ENCODE data around the gene STIM2.
A peak's percentile ranks its signal among the peaks of the same experiment; 100 is the strongest.

STIM2 gene

DNA sequence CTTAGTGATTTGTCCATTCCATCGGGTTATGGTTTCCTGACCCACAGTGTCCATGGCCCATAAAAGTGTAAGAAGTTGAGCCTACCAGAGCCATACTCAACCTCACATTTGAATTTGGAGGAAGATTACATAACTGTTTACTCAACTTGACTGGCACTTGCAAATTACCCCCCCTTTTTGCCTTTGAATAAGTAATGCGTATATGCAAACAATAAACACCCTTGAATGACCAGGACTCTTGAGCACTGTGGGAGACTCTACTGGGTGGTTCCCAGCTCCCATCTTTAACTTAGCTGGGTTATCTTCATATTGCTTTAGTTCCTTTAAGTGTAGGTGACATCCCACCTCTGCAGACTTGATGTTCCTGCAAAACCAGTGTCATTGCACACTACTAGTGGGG is 30.6 kb upstream of the STIM2 start:
- DNase-seq (ENCODE audit: insufficient read length, low spot score), result no peak
- no peak for FAIRE-seq
- TF ChIP-seq POU2F2 (IDR thresholded peaks at IDR 0.05; ENCODE audit: low read depth, low read length), result peak; percentile 45
- TF ChIP-seq TAF1 (IDR thresholded peaks at IDR 0.05; ENCODE audit: low read depth, low read length), result no peak
- no peak for TF ChIP-seq POLR2A (IDR thresholded peaks at IDR 0.05; ENCODE audit: low read depth, low read length)
- TF ChIP-seq PAX5 (IDR thresholded peaks at IDR 0.05; ENCODE audit: insufficient read depth, low read length, severe bottlenecking), result no peak

DNA sequence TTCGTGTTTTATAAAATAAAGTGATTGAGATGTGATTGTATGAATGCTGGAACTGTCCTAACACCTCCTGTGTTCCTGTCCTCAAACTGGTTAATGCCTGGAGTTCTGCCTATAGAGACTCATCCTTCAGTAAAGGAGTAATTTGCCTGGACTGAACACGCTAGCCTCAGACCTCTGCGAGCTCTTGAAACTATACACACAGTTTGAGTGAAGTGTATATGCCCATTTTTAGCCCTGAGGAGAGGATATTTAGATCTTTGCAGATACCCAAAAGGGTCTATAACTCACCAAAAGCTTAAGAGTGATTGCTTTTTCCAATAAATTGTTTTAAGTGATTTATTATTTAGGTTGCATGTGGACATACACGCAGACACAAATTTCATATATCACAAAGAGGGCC is 29.9 kb upstream of the STIM2 start:
- no peak for DNase-seq (ENCODE audit: insufficient read length, low spot score)
- no peak for TF ChIP-seq TAF1 (IDR thresholded peaks at IDR 0.05; ENCODE audit: low read depth, low read length)
- TF ChIP-seq POLR2A (IDR thresholded peaks at IDR 0.05; ENCODE audit: low read depth, low read length), result no peak
- no peak for TF ChIP-seq POLR2AphosphoS5 (IDR thresholded peaks at IDR 0.05; ENCODE audit: low read depth, low read length)
- TF ChIP-seq POU2F2 (IDR thresholded peaks at IDR 0.05; ENCODE audit: low read depth, low read length), result no peak
- TF ChIP-seq SPI1 (IDR thresholded peaks at IDR 0.05; ENCODE audit: low read depth, low read length), result no peak
- TF ChIP-seq PAX5 (IDR thresholded peaks at IDR 0.05; ENCODE audit: insufficient read depth, low read length, severe bottlenecking), result no peak

DNA sequence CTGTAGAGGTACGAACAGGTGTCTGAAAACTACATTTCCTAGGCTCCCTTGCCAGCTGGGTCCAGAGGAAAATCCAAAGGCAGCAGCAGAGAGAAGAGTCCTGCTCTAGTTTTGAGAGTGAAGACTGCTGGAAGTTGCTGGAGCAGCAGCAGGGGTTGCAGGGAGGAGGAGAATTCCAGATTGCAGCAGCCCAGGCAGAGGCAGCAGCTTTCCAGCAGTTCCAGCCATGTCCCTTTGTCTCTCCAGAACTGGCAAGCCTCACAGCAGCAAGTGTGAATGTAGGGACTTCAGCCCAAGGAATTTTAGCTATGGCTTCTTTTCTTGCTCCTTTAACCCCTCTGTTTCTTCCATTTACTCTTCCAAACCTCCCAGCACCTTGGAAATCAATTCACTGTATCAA is 24.1 kb upstream of the STIM2 start:
- no peak for TF ChIP-seq POLR2A (IDR thresholded peaks at IDR 0.05; ENCODE audit: low read depth, low read length)
- no peak for TF ChIP-seq POU2F2 (IDR thresholded peaks at IDR 0.05; ENCODE audit: low read depth, low read length)
- no peak for TF ChIP-seq PAX5 (IDR thresholded peaks at IDR 0.05; ENCODE audit: insufficient read depth, low read length, severe bottlenecking)
- no peak for TF ChIP-seq TAF1 (IDR thresholded peaks at IDR 0.05; ENCODE audit: low read depth, low read length)
- TF ChIP-seq SPI1 (IDR thresholded peaks at IDR 0.05; ENCODE audit: low read depth, low read length), result no peak
- no peak for TF ChIP-seq POLR2AphosphoS5 (IDR thresholded peaks at IDR 0.05; ENCODE audit: low read depth, low read length)
- no peak for FAIRE-seq
- DNase-seq (ENCODE audit: insufficient read length, low spot score), result no peak

More for the DNA sequence above, 29.9 kb upstream of the STIM2 start:
- FAIRE-seq, result peak; percentile 31

DNA sequence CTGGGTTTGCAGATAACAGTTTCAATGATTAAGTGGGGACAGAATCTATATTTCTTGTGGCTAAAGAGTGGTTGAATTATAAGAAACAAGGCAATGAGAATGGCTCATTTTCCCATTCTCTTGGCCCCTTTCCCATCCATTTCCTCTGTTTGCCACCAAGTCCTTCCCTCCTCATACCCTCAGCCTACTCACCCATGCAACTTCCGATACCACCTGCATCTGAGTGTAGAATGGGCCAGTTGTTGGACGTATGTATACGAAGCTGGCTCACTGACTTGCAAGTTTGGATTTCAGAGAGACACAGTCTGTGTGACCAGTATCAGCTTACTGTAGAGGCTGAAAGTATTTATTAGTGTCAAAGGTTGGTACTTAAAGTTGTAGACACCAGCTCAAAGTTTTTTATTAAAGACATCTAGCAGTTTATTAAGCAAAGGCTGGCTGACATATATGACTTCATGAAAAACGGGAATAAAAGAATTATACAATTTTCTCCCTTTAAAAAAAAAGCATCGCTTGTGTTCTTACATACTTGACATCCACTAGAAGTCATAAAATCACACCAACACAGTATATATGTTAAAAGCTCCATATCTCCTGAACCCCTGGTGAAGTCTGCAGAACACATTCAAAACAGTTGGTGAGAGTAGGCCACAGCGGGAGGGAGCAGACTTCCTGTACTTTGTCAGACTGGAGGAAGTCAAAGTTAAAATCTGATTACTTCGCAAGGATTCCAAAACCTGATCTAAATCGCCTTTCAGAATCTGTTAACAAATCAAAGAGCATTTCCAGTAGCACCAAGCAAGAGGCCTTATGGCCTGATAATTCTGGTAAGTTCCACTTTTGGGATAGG is 22.4 kb upstream of the STIM2 start:
- TF ChIP-seq POU2F2 (IDR thresholded peaks at IDR 0.05; ENCODE audit: low read depth, low read length), result no peak
- TF ChIP-seq POLR2AphosphoS5 (IDR thresholded peaks at IDR 0.05; ENCODE audit: low read depth, low read length), result no peak
- TF ChIP-seq SPI1 (IDR thresholded peaks at IDR 0.05; ENCODE audit: low read depth, low read length), result no peak
- no peak for TF ChIP-seq PAX5 (IDR thresholded peaks at IDR 0.05; ENCODE audit: insufficient read depth, low read length, severe bottlenecking)
- TF ChIP-seq POLR2A (IDR thresholded peaks at IDR 0.05; ENCODE audit: low read depth, low read length), result no peak
- TF ChIP-seq TAF1 (IDR thresholded peaks at IDR 0.05; ENCODE audit: low read depth, low read length), result no peak
- DNase-seq (ENCODE audit: insufficient read length, low spot score), result no peak
- no peak for FAIRE-seq

DNA sequence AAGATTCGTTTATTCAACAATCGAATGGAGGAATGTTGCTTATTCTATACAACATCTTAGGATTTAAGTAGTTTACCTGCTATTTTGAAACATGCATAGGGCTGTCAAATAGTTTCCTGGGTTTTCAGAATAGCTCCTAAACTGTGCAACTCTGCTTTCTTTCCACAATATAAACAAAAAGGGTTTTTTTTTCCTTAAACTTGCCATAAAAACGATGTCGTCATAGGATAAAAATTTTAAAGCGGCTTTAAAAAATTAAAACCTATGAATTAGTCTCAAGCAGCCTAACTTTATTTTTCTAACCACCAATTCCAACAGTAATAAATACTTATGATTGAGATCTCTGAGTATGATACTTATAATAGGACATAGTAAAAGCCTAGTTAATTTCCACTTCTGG is 21.6 kb upstream of the STIM2 start:
- TF ChIP-seq SPI1 (IDR thresholded peaks at IDR 0.05; ENCODE audit: low read depth, low read length) (no peak), POLR2A (IDR thresholded peaks at IDR 0.05; ENCODE audit: low read depth, low read length) (no peak), TAF1 (IDR thresholded peaks at IDR 0.05; ENCODE audit: low read depth, low read length) (no peak), POLR2AphosphoS5 (IDR thresholded peaks at IDR 0.05; ENCODE audit: low read depth, low read length) (no peak), POU2F2 (IDR thresholded peaks at IDR 0.05; ENCODE audit: low read depth, low read length) (no peak), PAX5 (IDR thresholded peaks at IDR 0.05; ENCODE audit: insufficient read depth, low read length, severe bottlenecking) (no peak)
- DNase-seq (ENCODE audit: insufficient read length, low spot score) (no peak), FAIRE-seq (no peak)

DNA sequence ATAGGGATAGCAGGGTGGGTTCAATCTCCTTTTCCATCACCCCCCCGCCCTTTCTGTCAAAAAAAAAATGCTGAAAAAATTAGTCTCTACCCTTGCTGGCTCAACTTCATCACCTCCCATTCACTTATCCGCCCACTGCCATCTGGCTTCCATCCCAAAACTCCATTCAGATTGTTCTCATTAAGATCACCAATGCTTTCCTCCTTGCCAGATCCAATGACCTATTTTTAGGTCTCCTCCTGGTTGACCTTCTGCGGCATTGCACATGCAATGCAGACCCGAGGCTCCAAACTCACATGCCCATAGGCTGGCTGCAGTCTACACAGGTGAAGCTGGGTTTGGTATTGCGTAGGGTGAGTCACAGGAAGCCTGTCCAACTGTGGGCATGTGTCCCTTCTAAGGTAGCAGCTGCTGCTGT is 21.1 kb upstream of the STIM2 start:
- FAIRE-seq, result no peak
- no peak for DNase-seq (ENCODE audit: insufficient read length, low spot score)

DNA sequence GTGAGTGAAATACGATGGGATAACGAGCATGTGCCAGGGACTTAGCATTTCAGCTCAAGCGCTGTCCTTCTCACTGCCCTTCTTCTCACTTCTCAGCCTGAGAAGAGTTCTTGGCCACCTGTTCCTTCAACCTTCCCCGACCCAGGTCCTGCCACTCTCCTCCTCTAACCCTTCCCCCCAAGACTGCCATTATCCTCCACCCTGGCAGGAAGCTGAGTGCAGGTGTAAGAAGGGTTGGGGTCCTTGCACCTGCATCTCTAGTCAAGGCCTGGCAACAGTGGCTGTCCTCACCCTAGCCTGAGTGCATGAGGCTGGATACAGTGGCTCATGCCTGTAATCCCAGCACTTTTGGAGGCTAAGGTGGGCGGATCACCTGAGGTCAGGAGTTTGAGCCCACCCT is 19.9 kb upstream of the STIM2 start:
- FAIRE-seq (no peak), DNase-seq (ENCODE audit: insufficient read length, low spot score) (no peak)
- TF ChIP-seq POLR2A (IDR thresholded peaks at IDR 0.05; ENCODE audit: low read depth, low read length) (no peak), POU2F2 (IDR thresholded peaks at IDR 0.05; ENCODE audit: low read depth, low read length) (no peak), PAX5 (IDR thresholded peaks at IDR 0.05; ENCODE audit: insufficient read depth, low read length, severe bottlenecking) (no peak), TAF1 (IDR thresholded peaks at IDR 0.05; ENCODE audit: low read depth, low read length) (no peak), SPI1 (IDR thresholded peaks at IDR 0.05; ENCODE audit: low read depth, low read length) (no peak), POLR2AphosphoS5 (IDR thresholded peaks at IDR 0.05; ENCODE audit: low read depth, low read length) (no peak)

More for the DNA sequence above, 21.1 kb upstream of the STIM2 start:
- TF ChIP-seq SPI1 (IDR thresholded peaks at IDR 0.05; ENCODE audit: low read depth, low read length) (no peak), POU2F2 (IDR thresholded peaks at IDR 0.05; ENCODE audit: low read depth, low read length) (no peak), PAX5 (IDR thresholded peaks at IDR 0.05; ENCODE audit: insufficient read depth, low read length, severe bottlenecking) (no peak), POLR2AphosphoS5 (IDR thresholded peaks at IDR 0.05; ENCODE audit: low read depth, low read length) (no peak), TAF1 (IDR thresholded peaks at IDR 0.05; ENCODE audit: low read depth, low read length) (no peak), POLR2A (IDR thresholded peaks at IDR 0.05; ENCODE audit: low read depth, low read length) (no peak)

DNA sequence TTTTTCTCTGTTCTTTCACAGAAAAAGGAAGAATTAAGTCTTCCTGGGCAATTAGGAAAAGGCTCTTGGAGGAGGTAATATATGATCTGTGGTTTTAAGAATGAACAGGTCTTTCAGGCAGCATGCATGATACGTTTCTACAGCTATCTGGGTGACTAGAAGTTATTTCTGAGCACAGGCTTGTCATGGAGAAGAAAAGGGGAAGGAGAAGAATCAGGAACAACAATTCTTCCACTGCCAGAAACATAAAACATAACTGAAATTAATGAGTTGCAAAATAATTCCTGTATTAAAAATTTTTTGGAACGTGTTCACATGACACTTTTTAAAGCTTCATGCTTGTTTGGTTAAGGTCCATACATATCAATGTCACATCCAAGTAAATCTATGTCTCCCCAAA is 17.7 kb upstream of the STIM2 start:
- TF ChIP-seq TAF1 (IDR thresholded peaks at IDR 0.05; ENCODE audit: low read depth, low read length) (no peak), POU2F2 (IDR thresholded peaks at IDR 0.05; ENCODE audit: low read depth, low read length) (no peak), POLR2A (IDR thresholded peaks at IDR 0.05; ENCODE audit: low read depth, low read length) (no peak)
- no peak for DNase-seq (ENCODE audit: insufficient read length, low spot score)
- no peak for FAIRE-seq

DNA sequence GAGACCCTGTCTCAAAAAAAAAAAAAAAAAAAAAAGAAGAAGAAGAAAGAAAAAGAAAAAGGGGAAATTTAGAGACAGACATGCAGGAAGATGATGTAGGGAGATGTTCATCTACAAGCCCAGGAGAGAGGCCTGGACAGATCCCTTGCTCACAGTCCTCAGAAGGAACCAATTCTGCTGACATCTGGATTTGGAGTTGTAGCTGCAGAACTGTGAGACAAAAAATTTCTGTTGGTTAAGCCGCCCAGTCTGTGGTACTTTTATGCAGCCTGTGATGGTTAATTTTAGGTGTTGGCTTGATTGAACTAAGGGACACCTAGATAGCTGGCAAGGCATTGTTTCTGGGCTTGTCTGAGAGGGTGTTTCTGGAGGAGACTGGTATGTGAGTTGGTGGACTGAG is 10.1 kb upstream of the STIM2 start:
- FAIRE-seq (no peak), DNase-seq (ENCODE audit: insufficient read length, low spot score) (no peak)
- no peak for TF ChIP-seq SPI1 (IDR thresholded peaks at IDR 0.05; ENCODE audit: low read depth, low read length)
- no peak for TF ChIP-seq POLR2A (IDR thresholded peaks at IDR 0.05; ENCODE audit: low read depth, low read length)
- TF ChIP-seq POLR2AphosphoS5 (IDR thresholded peaks at IDR 0.05; ENCODE audit: low read depth, low read length), result no peak
- TF ChIP-seq TAF1 (IDR thresholded peaks at IDR 0.05; ENCODE audit: low read depth, low read length), result no peak
- no peak for TF ChIP-seq POU2F2 (IDR thresholded peaks at IDR 0.05; ENCODE audit: low read depth, low read length)
- no peak for TF ChIP-seq PAX5 (IDR thresholded peaks at IDR 0.05; ENCODE audit: insufficient read depth, low read length, severe bottlenecking)

DNA sequence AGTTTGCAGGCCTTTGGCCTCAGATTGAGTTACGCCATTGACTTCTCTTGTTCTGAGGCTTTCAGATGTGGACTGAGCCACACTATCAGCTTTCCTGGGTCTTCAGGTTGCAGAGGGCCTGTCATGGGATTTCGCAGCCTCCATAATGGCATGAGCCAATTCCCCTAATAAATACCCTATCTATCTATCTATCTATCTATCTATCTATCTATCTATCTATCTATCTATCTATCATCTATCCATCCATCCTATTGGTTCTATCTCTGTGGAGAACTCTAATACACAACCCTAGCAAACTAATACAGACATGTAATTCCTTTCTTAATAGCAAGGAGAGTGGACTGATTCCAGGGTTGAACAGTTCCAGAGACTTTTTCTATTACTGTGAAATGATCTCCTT is 9.5 kb upstream of the STIM2 start:
- no peak for TF ChIP-seq SPI1 (IDR thresholded peaks at IDR 0.05; ENCODE audit: low read depth, low read length)
- TF ChIP-seq POU2F2 (IDR thresholded peaks at IDR 0.05; ENCODE audit: low read depth, low read length), result no peak
- TF ChIP-seq TAF1 (IDR thresholded peaks at IDR 0.05; ENCODE audit: low read depth, low read length), result no peak
- TF ChIP-seq POLR2A (IDR thresholded peaks at IDR 0.05; ENCODE audit: low read depth, low read length), result no peak
- no peak for TF ChIP-seq PAX5 (IDR thresholded peaks at IDR 0.05; ENCODE audit: insufficient read depth, low read length, severe bottlenecking)
- TF ChIP-seq POLR2AphosphoS5 (IDR thresholded peaks at IDR 0.05; ENCODE audit: low read depth, low read length), result no peak
- DNase-seq (ENCODE audit: insufficient read length, low spot score), result no peak
- FAIRE-seq, result no peak

Measured in GM12891 (cell line).